NCI-H1417 treated with DMSO at 0.1 percent for 48 hours (cell line): ENCODE results near the gene ANXA1.
A peak's percentile ranks its signal among the peaks of the same experiment; 100 is the strongest.
"Not testable (repeated sequence)": the region's sequence is repeated elsewhere in the genome, so short reads cannot be mapped to it uniquely, and the experiment has no call there.

ENCODE experiments used
- DNase-seq: peaks from one replicate; lab custom pipeline; 2025; lab: John Stamatoyannopoulos, UW

ANXA1 gene

GRCh38 chr9:73168298-73168934 is 16.8 kb downstream of the ANXA1 start:
- DNase-seq: no peak

- no peak for DNase-seq
These were observed 18.7 kb downstream of the ANXA1 start for GRCh38 chr9:73170185-73170957.

GRCh38 chr9:73172901-73173215 is 21.2 kb downstream of the ANXA1 start:
- no peak for DNase-seq

- DNase-seq: no peak
These were observed 22.1 kb downstream of the ANXA1 start for GRCh38 chr9:73173557-73174329.

- DNase-seq: no peak
These were observed 22.8 kb downstream of the ANXA1 start for GRCh38 chr9:73174330-73174980.

GRCh38 chr9:73176450-73176875 is 24.8 kb downstream of the ANXA1 start:
- DNase-seq: no peak

- DNase-seq: no peak
These were observed 26.4 kb downstream of the ANXA1 start for GRCh38 chr9:73178044-73178443.

- DNase-seq: no peak
These were observed 27.9 kb downstream of the ANXA1 start for GRCh38 chr9:73179589-73179988.

- DNase-seq: no peak
These were observed 28.7 kb downstream of the ANXA1 start for GRCh38 chr9:73180403-73180802.

GRCh38 chr9:73182928-73183327 is 31.3 kb downstream of the ANXA1 start:
- no peak for DNase-seq

- no peak for DNase-seq
These were observed 31.8 kb downstream of the ANXA1 start for GRCh38 chr9:73183428-73183827.

GRCh38 chr9:73183917-73184861 is 32.5 kb downstream of the ANXA1 start:
- peak; percentile 43 for DNase-seq

- DNase-seq: not testable (repeated sequence)
These were observed 39.4 kb downstream of the ANXA1 start for GRCh38 chr9:73191109-73191508.

GRCh38 chr9:73194284-73194683 is 42.6 kb downstream of the ANXA1 start:
- DNase-seq: no peak

GRCh38 chr9:73199448-73199847 is 47.8 kb downstream of the ANXA1 start:
- no peak for DNase-seq

- DNase-seq: no peak
These were observed 48.2 kb downstream of the ANXA1 start for GRCh38 chr9:73199886-73200285.

GRCh38 chr9:73200694-73201452 is 49.2 kb downstream of the ANXA1 start:
- DNase-seq: no peak

- DNase-seq: no peak
These were observed 51.3 kb downstream of the ANXA1 start for GRCh38 chr9:73202980-73203379.

GRCh38 chr9:73204936-73205335 is 53.3 kb downstream of the ANXA1 start:
- DNase-seq: no peak

GRCh38 chr9:73206851-73207250 is 55.2 kb downstream of the ANXA1 start:
- DNase-seq: no peak
